ENCODE measurements around the gene RIN1. TPM values are rescaled to one million over a fixed set of nuclear protein-coding genes. Genes with fewer than 3 reads are reported as not detected.
A peak's percentile ranks its signal among the peaks of the same experiment; 100 is the strongest.

RIN1 gene
- total RNA-seq, 2 donors from 2014 or later: 0.43 to 2.1 TPM

DNA sequence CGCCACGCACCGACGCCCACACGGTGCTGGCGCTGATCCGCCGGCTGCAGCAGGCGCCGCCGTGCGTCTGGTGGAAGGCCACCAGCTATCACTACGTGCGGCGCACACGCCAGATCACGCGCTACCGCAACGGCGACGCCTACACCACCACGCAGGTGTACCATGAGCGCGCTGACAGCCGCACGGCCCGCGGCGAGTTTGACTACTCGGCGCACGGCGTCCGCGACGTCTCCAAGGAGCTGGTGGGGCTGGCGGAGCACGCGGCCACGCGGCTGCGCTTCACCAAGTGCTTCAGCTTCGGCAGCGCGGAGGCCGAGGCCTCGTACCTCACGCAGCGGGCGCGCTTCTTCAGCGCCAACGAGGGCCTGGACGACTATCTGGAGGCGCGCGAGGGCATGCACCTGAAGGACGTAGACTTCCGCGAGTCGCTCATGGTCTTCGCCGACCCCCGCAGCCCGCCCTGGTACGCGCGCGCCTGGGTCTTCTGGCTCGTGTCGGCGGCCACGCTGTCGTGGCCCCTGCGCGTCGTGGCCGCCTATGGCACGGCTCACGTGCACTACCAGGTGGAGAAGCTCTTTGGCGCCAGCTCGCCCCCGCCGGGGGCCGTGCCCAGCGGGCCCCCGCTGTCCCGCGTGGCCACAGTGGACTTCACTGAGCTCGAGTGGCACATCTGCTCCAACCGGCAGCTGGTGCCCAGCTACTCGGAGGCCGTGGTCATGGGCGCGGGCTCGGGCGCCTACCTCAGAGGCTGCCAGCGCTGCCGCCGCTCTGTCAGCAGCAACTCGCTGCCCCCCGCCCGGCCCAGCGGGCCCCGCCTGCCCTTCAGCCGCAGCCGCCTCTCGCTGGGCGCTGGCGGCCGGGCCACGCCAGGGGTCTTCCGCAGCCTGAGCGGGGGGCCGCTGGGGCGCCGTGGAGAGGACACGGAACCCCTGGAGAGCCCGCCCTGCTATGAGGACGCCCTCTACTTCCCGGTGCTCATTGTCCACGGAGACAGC, 41.3 kb downstream of the RIN1 start:
- H3K36me3 Mint-ChIP-seq: no peaks in the 10 kb centered on the region
- no peak overlapping the region for H3K27ac Mint-ChIP-seq
- H3K4me3 Mint-ChIP-seq: no peak overlapping the region
- ATAC-seq: no peak
- H3K9me3 Mint-ChIP-seq: no peaks in the 10 kb centered on the region
- DNase-seq (ENCODE audit: low spot score): no peak
- peaks cover 22 to 25% of the 10 kb centered on the region in 2 donors for H3K27me3 Mint-ChIP-seq
- H3K4me1 Mint-ChIP-seq (ENCODE audit: low read depth in 2 of 2): peaks cover 15 to 18% of the 10 kb centered on the region in 2 donors

- no peak overlapping the region for H3K4me3 Mint-ChIP-seq
- peaks cover 22 to 25% of the 10 kb centered on the region in 2 donors for H3K27me3 Mint-ChIP-seq
- DNase-seq (ENCODE audit: low spot score): no peak
- H3K36me3 Mint-ChIP-seq: no peaks in the 10 kb centered on the region
- no peaks in the 10 kb centered on the region for H3K9me3 Mint-ChIP-seq
- no peak for ATAC-seq
- H3K27ac Mint-ChIP-seq: no peak overlapping the region
- H3K4me1 Mint-ChIP-seq (ENCODE audit: low read depth in 2 of 2): peaks cover 23 to 28% of the 10 kb centered on the region in 2 donors
These were observed 42.2 kb downstream of the RIN1 start for GRCh38 chr11:66293777-66294625.

DNA sequence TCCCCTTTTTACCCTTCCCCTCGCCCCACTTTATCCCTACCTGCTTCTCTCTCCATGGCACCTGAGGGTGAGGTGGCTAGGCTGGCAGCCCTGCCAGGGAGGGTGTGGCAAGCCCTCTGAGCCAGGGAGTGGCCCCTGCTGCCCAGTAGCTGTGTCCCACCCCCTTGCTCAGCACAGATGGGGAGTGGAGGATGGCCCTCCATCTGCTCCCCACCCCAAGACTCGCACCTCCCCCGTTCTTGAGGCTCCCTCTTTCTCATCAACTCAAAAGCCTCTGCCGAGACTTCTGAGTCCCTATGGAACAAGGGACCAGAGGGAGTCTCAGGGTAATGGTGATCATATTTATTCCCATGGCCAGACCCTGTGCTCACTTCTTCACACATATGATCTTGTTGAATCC, 42.9 kb downstream of the RIN1 start:
- Mint-ChIP-seq H3K4me1 (ENCODE audit: low read depth in 2 of 2) (peaks cover 23 to 29% of the 10 kb centered on the region in 2 donors), H3K9me3 (no peaks in the 10 kb centered on the region), H3K36me3 (no peaks in the 10 kb centered on the region), H3K27ac (no peak overlapping the region), H3K27me3 (peaks cover 22 to 25% of the 10 kb centered on the region in 2 donors), H3K4me3 (peak overlapping the region; percentile 61)
- DNase-seq (ENCODE audit: low spot score) (no peak), ATAC-seq (no peak)

GRCh38 chr11:66292543-66293332, 43.5 kb downstream of the RIN1 start:
- DNase-seq (ENCODE audit: low spot score) (no peak), ATAC-seq (no peak)
- Mint-ChIP-seq H3K27me3 (peaks cover 22 to 25% of the 10 kb centered on the region in 2 donors), H3K36me3 (no peaks in the 10 kb centered on the region), H3K4me3 (peak overlapping the region; percentile 61), H3K9me3 (no peaks in the 10 kb centered on the region), H3K27ac (no peak overlapping the region), H3K4me1 (ENCODE audit: low read depth in 2 of 2) (peaks cover 23 to 29% of the 10 kb centered on the region in 2 donors)

GRCh38 chr11:66291706-66292542, 44.3 kb downstream of the RIN1 start, which contains the start of gene TMEM151A:
TMEM151A (plus strand) TSS chr11:66291894; CDS start chr11:66292014, 120 bp downstream.
- Mint-ChIP-seq H3K36me3 (no peaks in the 10 kb centered on the region), H3K4me1 (ENCODE audit: low read depth in 2 of 2) (peaks cover 25 to 29% of the 10 kb centered on the region in 2 donors), H3K9me3 (no peaks in the 10 kb centered on the region), H3K27me3 (peaks cover 22 to 25% of the 10 kb centered on the region in 2 donors), H3K27ac (peak within 1 kb of the TSS in 1 of 2 donors; percentile 85), H3K4me3 (peak within 1 kb of the TSS; percentile 90)
- ATAC-seq (no peak), DNase-seq (ENCODE audit: low spot score) (no peak)

DNA sequence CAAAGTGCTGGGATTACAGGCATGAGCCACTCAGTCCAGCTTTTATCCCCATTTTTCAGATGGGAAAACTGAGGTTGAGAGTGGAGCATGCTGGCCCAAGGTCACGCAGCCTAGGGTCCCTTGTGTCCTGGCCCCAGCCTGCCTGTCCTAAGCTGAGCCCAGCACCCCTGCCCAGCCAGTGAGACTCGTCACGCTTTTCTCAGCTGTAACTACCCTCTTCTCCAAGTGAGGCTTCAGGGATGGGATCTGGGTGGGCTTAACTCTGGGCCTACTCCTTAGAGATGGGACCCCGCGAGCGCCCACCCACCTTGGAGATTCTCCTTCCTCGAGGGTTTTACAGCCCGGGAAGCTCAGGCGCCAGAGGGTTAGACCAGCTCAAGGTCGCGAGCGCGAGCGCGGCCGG, 44.9 kb downstream of the RIN1 start:
- H3K4me1 Mint-ChIP-seq (ENCODE audit: low read depth in 2 of 2): peaks cover 29% of the 10 kb centered on the region in 2 donors
- no peak for ATAC-seq
- H3K4me3 Mint-ChIP-seq: peak overlapping the region; percentile 90
- H3K27me3 Mint-ChIP-seq: peaks cover 22 to 23% of the 10 kb centered on the region in 2 donors
- no peaks in the 10 kb centered on the region for H3K9me3 Mint-ChIP-seq
- DNase-seq (ENCODE audit: low spot score): no peak
- peak overlapping the region in 1 of 2 donors; percentile 85 for H3K27ac Mint-ChIP-seq
- no peaks in the 10 kb centered on the region for H3K36me3 Mint-ChIP-seq

GRCh38 chr11:66290330-66290621, 46.0 kb downstream of the RIN1 start:
- Mint-ChIP-seq H3K27me3 (peaks cover 21 to 22% of the 10 kb centered on the region in 2 donors), H3K4me1 (ENCODE audit: low read depth in 2 of 2) (peaks cover 29% of the 10 kb centered on the region in 2 donors), H3K9me3 (no peaks in the 10 kb centered on the region), H3K27ac (peak overlapping the region in 1 of 2 donors; percentile 85), H3K4me3 (peak overlapping the region; percentile 90), H3K36me3 (no peaks in the 10 kb centered on the region)
- DNase-seq (ENCODE audit: low spot score) (no peak), ATAC-seq (no peak)

- H3K9me3 Mint-ChIP-seq: no peaks in the 10 kb centered on the region
- no peaks in the 10 kb centered on the region for H3K36me3 Mint-ChIP-seq
- peak overlapping the region; percentile 68 to 85 for H3K27ac Mint-ChIP-seq
- H3K27me3 Mint-ChIP-seq: peaks cover 21 to 22% of the 10 kb centered on the region in 2 donors
- H3K4me1 Mint-ChIP-seq (ENCODE audit: low read depth in 2 of 2): peaks cover 29% of the 10 kb centered on the region in 2 donors
- DNase-seq (ENCODE audit: low spot score) (peak; percentile 87), ATAC-seq (peak; percentile 74 to 79)
- peak overlapping the region; percentile 90 for H3K4me3 Mint-ChIP-seq
These were observed 46.5 kb downstream of the RIN1 start for GRCh38 chr11:66289548-66290329.

- peaks cover 29% of the 10 kb centered on the region in 2 donors for H3K4me1 Mint-ChIP-seq (ENCODE audit: low read depth in 2 of 2)
- peak; percentile 97 for ATAC-seq
- H3K4me3 Mint-ChIP-seq: peak within 1 kb of the TSS; percentile 90
These were observed 47.3 kb downstream of the RIN1 start, which contains the start of gene YIF1A for GRCh38 chr11:66288671-66289547. YIF1A (minus strand) TSS chr11:66289143; CDS start chr11:66288985, 158 bp downstream.

DNA sequence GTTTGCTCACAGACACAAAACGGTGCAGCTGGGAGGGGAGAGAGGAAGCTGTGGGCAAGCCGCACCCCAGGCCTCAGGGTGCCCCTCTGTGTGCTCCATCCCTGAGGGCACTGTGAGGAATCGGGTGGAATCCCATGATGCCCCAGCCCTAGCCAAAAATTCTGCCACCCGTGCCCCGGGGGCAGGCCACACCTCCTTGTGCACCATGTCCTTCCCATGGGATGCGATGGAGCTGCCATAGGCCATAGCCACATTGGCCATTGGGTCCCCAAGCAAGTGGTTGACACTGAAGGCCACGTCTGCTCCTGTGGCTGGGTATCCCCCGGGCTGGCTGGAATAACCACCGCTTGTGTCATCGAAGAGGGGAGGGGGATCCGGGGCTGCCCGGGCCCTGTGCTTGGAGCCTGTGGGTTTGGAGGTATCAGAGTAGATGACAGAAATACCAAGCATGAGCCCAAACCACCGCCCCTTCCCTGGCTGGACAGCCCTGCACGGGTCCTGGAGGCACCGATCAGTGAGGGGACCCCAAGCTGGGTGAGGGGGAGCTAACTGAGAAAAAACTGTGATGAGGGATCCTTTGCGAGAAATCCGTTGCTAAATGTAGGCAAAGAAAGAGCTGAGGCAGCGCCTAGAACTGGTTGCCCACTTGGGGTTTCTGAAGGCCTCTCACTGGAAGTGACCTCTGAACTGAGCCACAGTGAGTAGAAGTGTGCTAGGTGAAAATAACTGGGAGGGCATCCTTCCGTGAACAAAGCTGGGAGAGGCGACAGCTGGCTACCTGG, 48.2 kb downstream of the RIN1 start:
- ATAC-seq: no peak
- no peak for DNase-seq (ENCODE audit: low spot score)
- Mint-ChIP-seq H3K27ac (peak overlapping the region; percentile 68 to 85), H3K4me1 (ENCODE audit: low read depth in 2 of 2) (peaks cover 29 to 31% of the 10 kb centered on the region in 2 donors), H3K36me3 (no peaks in the 10 kb centered on the region), H3K9me3 (no peaks in the 10 kb centered on the region), H3K27me3 (peaks cover 13 to 15% of the 10 kb centered on the region in 2 donors), H3K4me3 (peak overlapping the region; percentile 90)

More at GRCh38 chr11:66288671-66289547, 47.3 kb downstream of the RIN1 start, which contains the start of gene YIF1A:
- H3K9me3 Mint-ChIP-seq: no peaks in the 10 kb centered on the region
- H3K27me3 Mint-ChIP-seq: peaks cover 19 to 22% of the 10 kb centered on the region in 2 donors
- DNase-seq (ENCODE audit: low spot score): peak; percentile 99
- peak within 1 kb of the TSS; percentile 68 to 85 for H3K27ac Mint-ChIP-seq
- no peaks in the 10 kb centered on the region for H3K36me3 Mint-ChIP-seq
